Stimulated activated CD4-positive, alpha-beta T cell treated with anti-CD3 and anti-CD28 coated beads, Interleukin-1b, Interleukin-23, amount 100 ng/mL, for 1 hour (primary cell): ENCODE measurements around the gene PIP5K1B.

Source experiments
- DNase-seq, 2 donors: peaks; one replicate each; pipeline ENCODE4 v3.0.0-alpha.2; 2020; ENCODE audit warnings: low read depth in 2 of 2

The PIP5K1B gene

GRCh38 chr9:68912561-68912960 is 207.5 kb downstream of the PIP5K1B start:
- no peak for DNase-seq

GRCh38 chr9:68913054-68913453 is 208.0 kb downstream of the PIP5K1B start:
- no peak for DNase-seq

- no peak for DNase-seq
Measured at GRCh38 chr9:68914751-68915150, 209.7 kb downstream of the PIP5K1B start.

GRCh38 chr9:68919661-68920060 is 214.6 kb downstream of the PIP5K1B start:
- DNase-seq, result no peak

- no peak for DNase-seq
Measured at GRCh38 chr9:68920921-68921320, 215.9 kb downstream of the PIP5K1B start.

- no peak for DNase-seq
Measured at GRCh38 chr9:68923480-68923879, 218.4 kb downstream of the PIP5K1B start.

GRCh38 chr9:68925175-68925574 is 220.1 kb downstream of the PIP5K1B start:
- DNase-seq, result no peak

GRCh38 chr9:68927165-68927564 is 222.1 kb downstream of the PIP5K1B start:
- no peak for DNase-seq

GRCh38 chr9:68931821-68932220 is 226.8 kb downstream of the PIP5K1B start:
- DNase-seq, result no peak

- no peak for DNase-seq
Measured at GRCh38 chr9:68932458-68932857, 227.4 kb downstream of the PIP5K1B start.

- no peak for DNase-seq
Measured at GRCh38 chr9:68933434-68934328, 228.6 kb downstream of the PIP5K1B start.

GRCh38 chr9:68934329-68934644 is 229.2 kb downstream of the PIP5K1B start:
- DNase-seq, result no peak

GRCh38 chr9:68940573-68940972 is 235.5 kb downstream of the PIP5K1B start:
- no peak for DNase-seq

- DNase-seq, result no peak
Measured at GRCh38 chr9:68941780-68942459, 236.9 kb downstream of the PIP5K1B start.

- no peak for DNase-seq
Measured at GRCh38 chr9:68942790-68943189, 237.8 kb downstream of the PIP5K1B start.

GRCh38 chr9:68947015-68947414 is 242.0 kb downstream of the PIP5K1B start:
- no peak for DNase-seq

GRCh38 chr9:68947842-68948569 is 243.0 kb downstream of the PIP5K1B start:
- no peak for DNase-seq

- no peak for DNase-seq
Measured at GRCh38 chr9:68949271-68950000, 244.4 kb downstream of the PIP5K1B start.

- DNase-seq, result no peak
Measured at GRCh38 chr9:68950188-68950587, 245.1 kb downstream of the PIP5K1B start.

GRCh38 chr9:68950689-68951088 is 245.6 kb downstream of the PIP5K1B start:
- DNase-seq, result no peak

- DNase-seq, result no peak
Measured at GRCh38 chr9:68951879-68952659, 247.0 kb downstream of the PIP5K1B start.
